ENCODE data around the gene TBC1D16. TPM values are rescaled to one million over a fixed set of nuclear protein-coding genes. Genes with fewer than 3 reads are reported as not detected.
A peak's percentile ranks its signal among the peaks of the same experiment; 100 is the strongest.

TBC1D16 gene
- total and polyA plus RNA-seq, 8 donors = 17.3 to 49.1 (median 31.3) TPM

DNA sequence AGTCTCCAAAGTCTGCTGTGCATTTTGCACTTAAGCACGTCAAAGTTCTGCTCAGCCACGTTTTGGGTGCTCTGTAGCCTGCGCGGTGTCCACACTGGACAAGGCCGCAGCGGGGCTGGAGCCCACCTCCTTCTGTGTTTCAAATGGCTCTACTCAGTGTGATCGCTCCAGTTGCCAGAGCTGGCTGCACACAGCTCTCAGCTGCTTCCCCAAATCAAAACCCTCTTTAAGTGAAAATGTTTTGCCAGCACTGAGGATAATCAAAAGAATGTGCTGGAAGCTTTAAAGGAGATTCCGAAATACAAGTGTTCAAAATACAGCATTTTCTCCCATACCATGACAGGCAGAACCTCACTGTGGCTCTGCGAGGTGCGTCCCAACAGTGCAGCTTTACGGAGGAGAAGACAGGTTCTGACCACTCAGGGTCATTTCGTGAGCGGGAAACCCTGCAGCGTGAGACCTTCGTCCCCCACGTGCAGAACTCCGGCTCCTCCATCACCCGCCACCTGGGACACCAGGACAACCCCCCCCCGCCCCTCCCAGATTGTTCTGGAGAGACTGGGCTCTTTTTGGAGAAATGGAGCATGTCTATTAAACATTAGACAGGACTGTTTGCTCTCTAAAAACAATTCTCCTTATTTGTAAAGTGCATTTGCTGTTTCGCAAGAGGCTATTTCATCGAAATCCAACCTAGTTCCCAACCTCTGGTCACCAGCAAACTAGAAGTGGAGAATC, 16.6 kb downstream of the TBC1D16 start:
- no peak overlapping the region for H3K4me3 ChIP-seq
- no peaks in the 10 kb centered on the region for H3K9me3 ChIP-seq
- peaks cover 0 to 4% of the 10 kb centered on the region in 2 donors for H3K4me1 ChIP-seq
- ATAC-seq (peak; percentile 46), DNase-seq (no peak)
- H3K27ac ChIP-seq = no peak overlapping the region
- H3K36me3 ChIP-seq = no peaks in the 10 kb centered on the region
- intact Hi-C loops (cut with DNase I) = no loop called here
- TF ChIP-seq, protein P1, sequence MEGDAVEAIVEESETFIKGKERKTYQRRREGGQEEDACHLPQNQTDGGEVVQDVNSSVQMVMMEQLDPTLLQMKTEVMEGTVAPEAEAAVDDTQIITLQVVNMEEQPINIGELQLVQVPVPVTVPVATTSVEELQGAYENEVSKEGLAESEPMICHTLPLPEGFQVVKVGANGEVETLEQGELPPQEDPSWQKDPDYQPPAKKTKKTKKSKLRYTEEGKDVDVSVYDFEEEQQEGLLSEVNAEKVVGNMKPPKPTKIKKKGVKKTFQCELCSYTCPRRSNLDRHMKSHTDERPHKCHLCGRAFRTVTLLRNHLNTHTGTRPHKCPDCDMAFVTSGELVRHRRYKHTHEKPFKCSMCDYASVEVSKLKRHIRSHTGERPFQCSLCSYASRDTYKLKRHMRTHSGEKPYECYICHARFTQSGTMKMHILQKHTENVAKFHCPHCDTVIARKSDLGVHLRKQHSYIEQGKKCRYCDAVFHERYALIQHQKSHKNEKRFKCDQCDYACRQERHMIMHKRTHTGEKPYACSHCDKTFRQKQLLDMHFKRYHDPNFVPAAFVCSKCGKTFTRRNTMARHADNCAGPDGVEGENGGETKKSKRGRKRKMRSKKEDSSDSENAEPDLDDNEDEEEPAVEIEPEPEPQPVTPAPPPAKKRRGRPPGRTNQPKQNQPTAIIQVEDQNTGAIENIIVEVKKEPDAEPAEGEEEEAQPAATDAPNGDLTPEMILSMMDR (IDR thresholded peaks at IDR 0.05) = no peak
- H3K27me3 ChIP-seq = no peaks in the 10 kb centered on the region

DNA sequence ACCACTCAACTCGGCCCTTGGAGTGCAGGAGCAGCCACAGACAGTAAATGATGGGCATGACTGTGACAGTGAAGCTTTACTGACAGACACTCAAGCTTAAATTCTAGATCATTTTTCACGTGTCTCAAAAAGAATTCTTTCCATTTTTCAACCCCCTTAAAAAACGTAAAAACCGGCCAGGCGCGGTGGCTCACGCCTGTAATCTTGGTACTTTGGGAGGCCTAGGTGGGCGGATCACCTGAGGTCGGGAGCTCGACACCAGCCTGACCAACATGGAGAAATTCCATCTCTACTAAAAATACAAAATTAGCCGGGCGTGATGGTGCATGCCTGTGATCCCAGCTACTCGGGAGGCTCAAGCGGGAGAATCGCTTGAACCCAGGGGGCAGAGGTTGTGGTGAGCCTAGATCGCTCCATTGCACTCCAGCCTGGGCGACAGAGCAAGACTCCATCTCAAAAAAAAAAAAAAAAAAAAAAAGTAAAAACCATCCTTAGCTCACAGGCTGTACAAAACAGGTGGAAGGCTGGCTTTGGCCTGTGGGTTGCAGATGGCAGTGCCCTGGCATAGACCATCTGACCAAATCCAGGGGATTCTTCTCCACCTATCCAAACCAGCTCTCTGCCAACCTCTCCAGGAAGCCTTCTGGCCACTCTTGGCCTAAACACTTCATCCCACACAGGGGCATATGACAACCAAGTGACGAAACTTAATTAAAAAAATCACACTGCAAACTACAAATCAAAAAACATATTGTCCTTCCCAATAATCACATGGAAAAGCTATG, 18.3 kb downstream of the TBC1D16 start:
- DNase-seq = no peak
- H3K36me3 ChIP-seq = peaks cover 0 to 12% of the 10 kb centered on the region in 2 donors
- ATAC-seq = no peak
- TF ChIP-seq, protein P1 (IDR thresholded peaks at IDR 0.05) = no peak
- no peaks in the 10 kb centered on the region for H3K9me3 ChIP-seq
- intact Hi-C loops (cut with DNase I) = no loop called here
- H3K4me1 ChIP-seq = no peaks in the 10 kb centered on the region
- no peaks in the 10 kb centered on the region for H3K27me3 ChIP-seq
- no peak overlapping the region for H3K4me3 ChIP-seq
- H3K27ac ChIP-seq = no peak overlapping the region

DNA sequence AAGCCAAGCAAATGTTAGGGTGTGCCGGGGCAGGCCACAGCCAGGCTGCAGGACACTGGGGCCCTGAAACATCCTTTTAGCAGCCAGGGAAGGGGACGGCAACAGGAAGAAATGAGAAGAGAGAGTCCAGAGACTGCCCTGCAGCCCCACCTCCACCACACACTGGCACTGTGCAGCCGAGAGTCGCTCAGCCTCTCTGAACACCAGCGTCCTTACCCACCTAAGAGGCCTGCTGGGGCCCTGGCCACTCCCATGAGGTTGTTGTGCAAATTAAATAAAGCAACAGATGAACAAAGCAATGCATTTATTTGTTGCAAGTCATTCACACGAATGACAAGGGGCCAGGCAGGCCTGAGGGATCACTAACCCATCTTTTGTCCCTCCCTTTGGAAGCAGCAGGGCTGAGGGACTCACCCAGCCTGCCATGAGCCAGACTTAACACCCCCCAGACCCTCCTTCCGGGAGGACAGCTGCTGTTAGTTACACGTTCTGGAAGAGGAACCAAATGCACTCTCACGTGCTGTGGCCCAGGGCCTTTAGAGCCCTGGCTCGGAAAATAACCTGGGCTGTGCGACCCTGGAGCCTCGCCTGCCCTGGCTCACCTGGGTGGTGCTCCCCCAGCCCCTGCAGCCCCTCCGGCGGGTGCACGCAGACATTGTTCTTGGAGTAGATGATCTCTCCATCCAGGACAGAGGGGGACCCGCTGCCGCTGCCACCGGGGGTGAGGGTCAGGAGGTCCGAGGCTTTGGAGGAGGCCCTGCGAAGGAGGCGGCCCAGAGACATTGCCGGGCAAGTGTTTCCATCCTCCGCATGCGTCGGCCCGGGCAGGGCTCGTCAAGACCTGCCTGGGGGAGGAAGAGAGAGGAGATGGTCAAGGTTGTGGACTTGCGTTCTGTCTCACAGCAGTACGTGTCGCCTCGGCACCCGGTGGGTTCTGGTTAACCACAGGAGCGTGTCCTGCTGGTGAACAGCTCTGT, 22.6 kb downstream of the TBC1D16 start:
- peak in 1 of 4 donors; percentile 68 for DNase-seq
- no peak for ATAC-seq
- peaks cover 0 to 41% of the 10 kb centered on the region in 2 donors for H3K36me3 ChIP-seq
- no peak overlapping the region for H3K27ac ChIP-seq
- H3K4me3 ChIP-seq = no peak overlapping the region
- intact Hi-C loops (cut with DNase I) = no loop called here
- H3K9me3 ChIP-seq = no peaks in the 10 kb centered on the region
- H3K4me1 ChIP-seq = peaks cover 5 to 6% of the 10 kb centered on the region in 2 donors
- H3K27me3 ChIP-seq = no peaks in the 10 kb centered on the region
- TF ChIP-seq, protein P1 (IDR thresholded peaks at IDR 0.05) = no peak

DNA sequence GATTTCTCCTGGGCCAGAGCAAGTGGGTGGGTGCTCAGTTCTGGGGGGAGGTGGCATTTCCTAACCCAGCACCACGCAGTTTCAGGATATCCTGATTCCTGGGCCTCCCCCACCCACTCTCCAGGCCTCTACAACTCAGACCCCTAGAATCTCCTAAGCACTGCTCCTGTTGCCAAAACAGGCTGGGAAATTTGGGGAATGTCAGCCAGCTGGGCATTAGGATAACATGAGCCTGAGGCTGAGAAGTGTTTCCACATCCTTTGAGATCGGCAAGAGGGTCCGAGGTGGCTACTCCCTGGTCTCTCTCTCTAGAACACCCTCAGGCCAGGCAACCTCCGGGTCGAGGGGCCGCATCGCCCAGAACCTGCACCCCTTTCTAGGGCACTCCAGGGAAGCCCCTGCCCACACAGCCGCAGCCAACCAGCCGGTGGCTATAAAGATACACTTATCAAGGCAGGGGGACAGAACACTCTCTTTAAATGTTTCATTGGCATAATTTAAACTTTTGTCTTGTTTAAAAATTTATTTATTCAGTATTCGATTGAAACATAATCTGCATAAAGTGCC, 23.6 kb downstream of the TBC1D16 start:
- peaks cover 0 to 42% of the 10 kb centered on the region in 2 donors for H3K36me3 ChIP-seq
- H3K9me3 ChIP-seq = no peaks in the 10 kb centered on the region
- H3K27ac ChIP-seq = no peak overlapping the region
- H3K4me3 ChIP-seq = no peak overlapping the region
- H3K4me1 ChIP-seq = peaks cover 5 to 6% of the 10 kb centered on the region in 2 donors
- DNase-seq (peak in 1 of 4 donors; percentile 66), ATAC-seq (no peak)
- intact Hi-C loops (cut with DNase I) = no loop called here
- TF ChIP-seq, protein P1 (IDR thresholded peaks at IDR 0.05) = no peak
- no peaks in the 10 kb centered on the region for H3K27me3 ChIP-seq
